Activated effector memory CD4-positive, alpha-beta T cell treated with Interleukin-2 at 50 U/mL for 16 hours (primary cell): Measurements from ENCODE around the gene ACSM6.
A peak's percentile ranks its signal among the peaks of the same experiment; 100 is the strongest.

ENCODE experiments used
- DNase-seq: peaks from one replicate; pipeline ENCODE4 v3.0.0-alpha.2; 2020

The ACSM6 gene

DNA sequence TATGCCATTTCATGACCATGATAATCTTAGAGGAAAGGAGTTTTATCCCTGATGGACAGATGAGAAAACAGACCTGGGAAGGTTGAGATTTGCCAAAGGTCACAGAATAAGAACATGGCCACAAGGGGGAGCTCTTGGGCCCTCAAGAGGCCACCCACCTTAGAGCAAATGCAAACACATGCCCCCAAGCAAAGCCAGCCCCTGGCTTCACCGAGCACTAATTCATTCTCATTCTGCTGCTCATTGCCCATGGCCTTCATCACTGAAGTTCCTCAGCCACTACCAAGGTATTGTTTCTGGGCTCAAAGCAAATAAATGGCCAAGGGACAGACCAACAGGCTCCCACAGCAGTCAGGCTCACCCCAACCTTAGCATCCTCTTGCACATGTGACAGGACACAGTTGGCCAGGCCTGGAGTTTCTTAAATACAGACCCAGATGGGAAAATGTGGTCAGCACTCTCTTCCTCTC is 52.6 kb downstream of the ACSM6 start:
- DNase-seq, result peak; percentile 15

DNA sequence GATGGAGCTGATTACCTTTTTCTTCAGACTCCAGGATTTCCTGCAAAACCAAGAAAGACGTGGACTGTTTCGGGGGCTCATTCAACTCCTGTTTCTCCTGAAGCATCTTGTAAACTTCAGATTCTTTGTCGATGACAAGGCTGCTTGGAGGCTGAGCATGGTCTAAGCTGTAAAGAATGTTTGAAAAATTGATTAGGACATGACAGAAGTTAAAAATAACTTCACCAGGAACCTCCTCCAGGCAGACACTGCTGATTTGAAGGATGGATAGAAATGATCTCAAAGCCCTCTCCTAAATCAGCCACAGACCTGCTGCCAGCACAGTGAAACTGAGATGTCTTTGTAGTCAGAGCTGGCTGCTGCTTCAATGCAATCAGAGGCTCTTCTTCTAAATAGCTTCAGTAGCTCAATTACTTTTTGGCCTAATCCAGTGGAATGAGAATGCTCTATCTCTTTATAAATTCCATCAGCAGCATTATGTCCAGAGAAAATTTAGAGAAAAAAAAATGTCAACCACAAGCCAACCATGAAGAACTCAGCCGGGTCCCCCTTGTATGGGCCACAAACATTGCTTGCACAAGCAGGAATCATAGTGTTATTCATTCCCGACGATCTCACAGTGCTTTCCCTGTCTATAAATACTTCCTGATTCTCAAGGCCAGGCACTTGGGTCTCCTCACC is 53.3 kb downstream of the ACSM6 start:
- no peak for DNase-seq

DNA sequence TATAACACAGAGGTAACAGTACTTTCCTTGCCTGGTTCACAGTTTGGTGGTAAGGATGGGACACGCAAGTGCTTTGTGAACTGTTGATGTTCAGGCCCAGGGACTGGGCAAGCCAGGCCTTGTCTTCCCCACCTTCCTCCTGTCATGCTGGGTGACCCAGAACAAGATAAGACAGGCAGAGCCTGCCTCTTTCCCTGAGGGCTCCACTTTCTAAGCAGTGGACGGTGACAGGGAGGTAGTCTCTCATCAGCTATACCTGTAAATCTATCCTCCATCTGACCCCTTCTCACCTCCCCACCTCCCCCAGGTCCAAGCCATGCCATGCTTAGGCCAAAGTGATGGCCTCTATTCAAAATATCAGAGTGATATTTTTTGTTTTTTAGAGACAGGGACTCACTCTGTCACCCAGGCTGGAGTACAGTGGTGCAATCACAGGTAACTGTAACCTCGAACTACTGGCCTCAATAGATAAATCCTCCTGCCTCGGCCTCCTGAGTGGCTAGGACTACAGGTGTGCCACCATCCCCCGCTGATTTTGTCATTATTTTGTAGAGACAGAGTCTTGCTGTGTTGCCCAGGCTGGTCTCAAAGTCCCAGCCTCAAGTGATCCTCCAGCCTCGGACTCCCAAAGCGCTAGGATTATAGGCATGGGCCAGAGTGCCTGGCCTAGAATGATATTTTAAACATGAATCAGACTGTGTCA is 54.0 kb downstream of the ACSM6 start:
- DNase-seq, result no peak

DNA sequence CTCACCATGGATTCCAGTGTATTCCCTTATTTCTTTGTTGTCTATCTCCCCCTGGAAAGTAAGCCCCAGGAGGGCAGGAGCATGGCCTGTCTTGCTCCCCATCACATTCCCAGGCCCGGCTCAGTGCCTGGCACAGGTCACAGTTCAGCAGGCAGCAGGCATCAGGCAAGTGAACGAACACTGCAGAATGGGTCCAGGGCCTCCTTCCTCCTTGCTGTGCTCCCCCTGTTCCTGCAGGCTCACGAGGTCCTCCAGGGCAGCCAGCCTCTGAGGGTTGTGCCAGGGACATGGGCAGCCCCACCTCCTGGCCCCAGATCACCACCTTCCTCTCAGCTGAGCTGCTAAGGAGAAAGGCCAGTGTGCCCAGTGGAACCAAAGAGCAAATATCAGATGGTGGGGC is 55.0 kb downstream of the ACSM6 start:
- DNase-seq, result no peak

DNA sequence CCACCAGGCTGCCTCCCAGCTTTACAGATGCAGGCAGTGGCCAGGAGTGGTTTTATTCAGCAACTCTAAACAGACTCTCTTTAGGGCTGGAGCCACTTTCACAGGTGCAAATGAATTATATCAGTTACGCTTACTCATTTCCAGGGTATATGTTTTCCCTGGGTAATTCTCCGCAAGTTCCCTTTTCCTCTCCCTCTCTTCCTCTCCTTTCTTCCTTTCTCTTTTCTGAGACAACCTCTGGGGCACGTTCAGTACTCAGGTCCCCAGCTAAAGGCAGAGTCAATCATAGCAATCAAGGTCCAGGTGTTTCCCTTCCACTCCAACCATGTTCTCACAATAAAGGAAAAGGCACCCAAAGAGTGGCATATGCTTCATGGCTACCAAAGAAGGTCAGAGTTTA is 55.4 kb downstream of the ACSM6 start:
- no peak for DNase-seq

DNA sequence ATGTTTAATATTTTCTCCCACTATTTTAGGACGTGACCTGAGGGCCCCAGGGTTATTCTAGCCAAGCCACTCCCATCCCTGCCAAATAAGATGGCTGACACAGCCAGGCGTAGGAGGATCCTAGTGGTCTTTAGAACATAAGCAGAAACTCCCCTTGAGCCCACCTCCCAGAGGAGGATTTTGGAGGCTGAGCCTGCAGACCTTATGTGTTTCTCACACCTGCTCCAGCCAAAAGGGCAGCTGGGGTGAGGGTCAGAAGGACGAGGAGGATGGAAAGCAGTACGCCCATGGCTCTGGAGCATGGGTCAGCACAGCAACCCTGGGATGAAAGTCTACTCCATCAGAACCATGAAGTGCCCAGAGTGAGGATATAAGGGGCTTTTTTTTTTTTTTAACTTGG is 56.8 kb downstream of the ACSM6 start:
- no peak for DNase-seq

DNA sequence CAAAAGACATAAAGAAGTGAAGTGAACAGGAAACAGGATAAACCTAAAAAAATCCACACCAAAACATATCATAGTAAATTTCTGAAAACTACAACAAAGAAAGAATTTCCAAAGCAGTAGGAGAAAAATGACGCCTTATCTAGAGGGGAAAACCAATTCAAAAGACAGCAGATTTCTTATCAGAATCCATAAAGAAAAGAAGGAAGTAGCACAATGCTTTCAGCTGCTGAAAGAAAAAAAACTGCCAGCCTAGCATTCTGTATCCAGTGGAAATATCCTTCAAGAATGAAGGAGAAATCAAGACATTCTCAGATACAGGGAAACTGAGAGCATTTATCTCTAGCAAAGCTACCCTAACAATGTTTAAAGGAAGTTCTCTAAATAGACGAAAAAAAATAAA is 59.0 kb downstream of the ACSM6 start:
- no peak for DNase-seq

DNA sequence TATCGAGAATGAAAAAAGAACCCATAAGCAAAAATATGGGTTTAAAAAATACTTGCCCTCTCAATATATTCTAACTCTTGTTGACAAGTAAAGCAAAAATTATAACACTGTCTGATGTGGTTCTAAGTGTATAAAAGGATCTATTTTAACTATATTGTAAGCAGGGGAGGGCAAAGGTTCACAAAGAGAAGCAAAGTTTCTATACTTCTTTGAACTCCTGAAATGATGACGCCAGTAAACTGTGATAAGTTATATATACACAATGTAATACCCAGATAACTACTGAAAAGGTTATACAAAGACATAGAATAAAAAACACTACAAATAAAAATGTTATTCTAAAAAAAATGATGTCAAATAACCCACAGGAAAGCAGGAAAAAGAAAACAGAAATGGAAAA is 59.6 kb downstream of the ACSM6 start:
- DNase-seq, result no peak

DNA sequence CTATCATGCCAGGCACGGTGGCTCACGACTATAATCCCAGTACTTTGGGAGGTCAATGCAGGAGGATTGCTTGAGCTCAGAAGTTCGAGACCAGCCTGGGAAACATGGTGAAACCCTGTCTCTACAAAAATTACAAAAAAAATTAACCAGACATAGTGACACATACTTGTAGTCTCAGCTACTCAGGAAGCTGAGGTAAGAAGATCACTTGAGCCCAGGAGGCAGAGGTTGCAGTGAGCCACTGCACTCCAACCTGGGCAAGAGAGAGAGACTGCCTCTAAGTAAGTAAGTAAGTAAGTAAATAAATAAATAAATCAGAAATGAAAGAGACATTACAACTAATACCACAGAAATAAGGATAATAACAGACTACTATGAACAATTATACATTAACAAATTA is 60.6 kb downstream of the ACSM6 start:
- DNase-seq, result no peak

DNA sequence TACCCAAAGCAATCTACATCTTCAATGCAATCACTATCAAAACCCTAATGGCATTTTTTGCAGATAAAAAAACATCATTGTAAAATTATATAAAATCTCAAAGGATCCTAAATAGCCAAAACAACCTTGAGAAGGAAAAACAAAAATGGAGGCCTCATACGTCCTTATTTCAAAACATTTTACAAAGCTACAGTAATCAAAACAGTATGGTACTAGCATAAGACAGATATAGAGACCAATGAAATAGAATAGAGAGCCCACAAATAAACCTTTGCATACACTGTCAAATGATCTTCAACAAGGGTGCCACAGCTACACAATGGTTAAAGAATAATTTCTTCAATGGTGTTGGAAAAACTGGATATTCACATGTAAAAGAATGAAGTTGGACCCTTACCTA is 62.2 kb downstream of the ACSM6 start:
- DNase-seq, result no peak

DNA sequence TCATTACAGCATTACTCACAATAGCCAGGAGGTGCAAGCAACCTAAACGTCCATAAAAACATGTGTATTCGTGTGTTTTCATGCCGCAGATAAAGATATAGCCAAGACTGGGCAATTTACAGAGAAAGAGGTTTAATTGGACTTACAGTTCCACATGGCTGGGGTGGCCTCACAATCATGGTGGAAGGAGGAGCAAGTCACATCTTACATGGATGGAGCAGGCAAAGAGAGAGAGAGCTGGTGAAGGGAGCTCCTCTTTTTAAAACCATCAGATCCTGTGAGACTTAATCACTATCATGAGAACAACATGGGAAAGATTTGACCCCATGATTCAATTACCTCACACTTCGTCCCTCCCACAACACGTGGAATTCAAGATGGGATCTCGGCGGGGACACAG is 63.8 kb downstream of the ACSM6 start:
- DNase-seq, result no peak

DNA sequence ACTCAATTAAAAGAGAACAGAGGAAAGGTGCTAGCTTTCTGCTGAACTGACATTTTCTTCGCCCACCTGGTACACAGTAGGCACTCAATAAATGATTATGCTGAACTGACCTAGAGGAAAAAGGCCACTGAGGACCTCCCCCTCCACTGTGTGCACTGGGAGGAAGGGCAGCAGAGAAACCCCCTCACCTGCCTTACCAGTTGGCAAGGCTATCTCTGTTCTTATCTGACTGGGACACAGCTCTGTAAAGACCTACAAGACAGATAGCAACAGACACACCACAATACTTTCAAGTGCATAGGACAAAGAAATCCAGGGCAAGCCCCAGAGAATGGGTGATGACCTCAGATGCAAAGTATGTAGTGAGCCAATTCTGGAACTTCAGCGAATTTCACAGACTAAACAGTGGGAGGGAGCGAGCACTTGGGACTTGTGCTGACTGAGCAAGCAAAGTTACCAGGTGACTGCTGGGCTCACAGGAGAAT is 66.4 kb downstream of the ACSM6 start:
- DNase-seq, result no peak

DNA sequence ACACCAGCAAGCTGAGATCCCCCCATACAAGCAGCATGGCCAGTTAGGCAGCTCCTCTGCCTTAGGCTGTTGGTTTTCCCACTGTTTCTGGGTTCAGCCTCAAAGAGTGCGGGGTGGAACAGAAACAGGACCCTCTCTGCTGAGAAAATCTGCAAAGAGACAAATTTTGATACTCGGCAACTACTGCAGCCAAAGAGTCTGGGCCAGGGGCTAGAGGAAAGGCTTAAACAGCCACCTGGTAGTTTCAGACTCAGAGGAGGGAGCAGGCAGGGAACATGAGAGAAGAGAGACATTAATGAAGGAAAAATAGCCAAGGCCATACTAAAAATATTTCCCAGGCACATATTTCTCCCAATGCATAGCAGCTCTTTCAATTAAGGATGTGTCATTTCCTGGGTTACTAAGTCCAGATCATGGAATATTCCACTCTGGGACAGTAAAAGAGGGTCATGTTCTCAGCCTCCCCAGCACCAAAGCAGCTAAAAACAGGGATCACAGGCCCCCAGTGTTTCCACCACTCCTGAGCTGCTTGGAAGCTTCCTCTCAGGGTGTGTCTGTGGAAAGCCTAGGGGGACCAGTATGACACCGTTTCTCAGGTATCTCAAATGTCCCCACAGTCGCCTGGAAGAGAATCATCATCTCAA is 67.0 kb downstream of the ACSM6 start:
- no peak for DNase-seq

DNA sequence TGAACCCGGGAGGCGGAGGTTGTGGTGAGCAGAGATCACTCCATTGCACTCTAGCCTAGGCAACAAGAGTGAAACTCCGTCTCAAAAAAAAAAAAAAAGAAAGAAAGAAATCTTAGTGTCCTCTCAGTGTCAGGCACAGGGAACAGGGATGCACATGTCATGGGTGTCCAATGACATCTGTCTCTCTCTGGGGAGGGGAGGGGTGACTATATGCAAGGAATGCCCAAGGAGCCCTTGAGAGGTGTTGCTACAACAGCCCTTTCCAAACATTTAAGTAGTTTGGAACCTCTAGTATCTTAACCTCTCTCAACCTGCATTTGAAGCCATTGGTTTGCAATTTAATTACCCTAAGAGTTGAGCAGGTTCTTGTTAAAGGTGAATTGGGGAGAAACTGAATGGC is 67.9 kb downstream of the ACSM6 start:
- no peak for DNase-seq

DNA sequence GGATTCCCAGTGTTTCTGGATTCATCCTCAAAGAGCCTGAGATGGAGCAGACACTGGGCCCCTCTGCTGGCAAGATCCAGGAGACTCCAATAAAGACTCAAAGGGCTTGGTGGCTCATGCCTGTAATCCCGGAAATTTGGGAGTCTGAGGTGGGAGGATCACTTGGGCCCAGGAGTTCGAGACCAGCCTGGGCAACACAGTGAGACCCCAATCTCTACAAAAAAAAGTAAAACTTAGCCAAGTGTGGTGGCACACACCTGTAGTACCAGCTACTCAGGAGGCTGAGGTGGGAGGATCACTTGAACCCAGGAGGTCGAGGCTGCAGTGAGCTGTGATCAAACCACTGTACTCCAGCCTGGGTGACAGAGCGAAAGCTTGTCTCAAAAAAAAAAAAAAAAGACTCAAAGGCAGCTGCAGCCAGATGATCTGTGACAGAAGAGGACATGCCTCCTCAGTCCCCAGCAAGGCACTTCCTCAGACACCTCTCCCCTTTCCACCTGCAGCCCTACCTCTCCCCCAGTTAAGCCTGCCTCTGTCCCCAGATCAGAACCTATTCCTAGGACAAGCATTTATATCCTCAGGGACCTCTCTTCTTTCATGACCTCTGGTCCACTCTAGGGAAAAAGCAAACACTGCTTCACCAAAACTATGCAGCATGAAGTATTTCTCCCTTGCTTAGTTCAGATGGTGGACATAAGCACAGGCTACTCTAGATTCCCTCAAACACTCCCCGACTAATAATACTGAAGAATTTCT is 68.9 kb downstream of the ACSM6 start:
- no peak for DNase-seq

DNA sequence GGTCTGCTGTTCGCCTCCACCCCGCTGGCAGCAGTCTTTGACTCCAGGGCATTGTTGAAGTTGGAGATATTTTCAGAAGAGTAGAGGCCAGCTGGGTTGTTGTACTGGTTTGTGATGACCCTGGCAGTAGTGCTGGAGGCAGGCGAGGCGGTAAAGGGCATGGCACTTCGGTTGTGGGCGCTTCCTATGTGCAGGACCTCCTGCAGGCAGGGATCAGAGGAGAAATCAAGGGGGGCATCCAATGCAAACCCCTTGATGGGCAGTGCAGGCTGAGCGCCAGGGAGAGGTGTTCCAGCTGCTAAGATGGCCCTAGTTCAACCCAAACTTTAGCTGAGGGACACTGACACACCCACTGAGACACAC is 69.8 kb downstream of the ACSM6 start:
- DNase-seq, result no peak

DNA sequence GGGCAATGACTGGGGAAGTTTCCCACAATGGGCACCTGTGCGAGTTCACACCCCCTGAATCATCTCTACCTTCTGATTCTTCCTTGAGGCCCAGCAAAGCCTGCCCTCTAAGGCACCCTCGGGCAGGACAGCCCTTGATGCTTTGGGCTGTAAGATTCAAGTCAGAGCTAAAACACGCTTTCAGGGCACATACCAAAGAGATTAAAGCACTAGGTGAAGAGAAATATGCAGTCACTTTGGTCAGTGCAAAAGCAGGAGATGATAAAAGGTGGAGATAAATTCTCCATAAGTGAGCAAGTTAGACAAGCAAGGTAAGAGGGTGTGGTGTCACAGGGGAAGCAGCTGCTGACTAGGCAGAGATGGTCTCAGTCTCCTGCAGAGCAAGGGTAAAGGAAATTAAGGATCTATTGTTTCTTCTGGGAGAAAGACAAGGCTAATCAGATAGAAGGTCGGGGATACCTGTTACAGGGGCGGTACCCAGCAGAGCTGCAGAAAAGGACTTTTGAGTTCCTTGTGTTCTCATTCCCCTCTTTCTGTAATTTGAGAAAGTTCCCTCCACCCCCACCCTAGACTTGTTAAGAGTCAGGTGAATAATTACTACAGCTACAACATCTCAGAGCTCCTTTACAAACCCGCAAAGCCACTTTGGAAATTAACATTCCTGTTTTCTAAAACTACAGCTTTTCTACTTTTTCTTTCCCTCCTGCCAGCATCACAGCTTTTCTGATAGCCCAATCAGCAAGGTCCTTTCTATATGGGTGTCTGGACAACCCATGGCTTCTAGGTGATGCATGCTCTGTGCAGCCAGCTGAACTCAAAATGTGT is 70.4 kb downstream of the ACSM6 start:
- no peak for DNase-seq

DNA sequence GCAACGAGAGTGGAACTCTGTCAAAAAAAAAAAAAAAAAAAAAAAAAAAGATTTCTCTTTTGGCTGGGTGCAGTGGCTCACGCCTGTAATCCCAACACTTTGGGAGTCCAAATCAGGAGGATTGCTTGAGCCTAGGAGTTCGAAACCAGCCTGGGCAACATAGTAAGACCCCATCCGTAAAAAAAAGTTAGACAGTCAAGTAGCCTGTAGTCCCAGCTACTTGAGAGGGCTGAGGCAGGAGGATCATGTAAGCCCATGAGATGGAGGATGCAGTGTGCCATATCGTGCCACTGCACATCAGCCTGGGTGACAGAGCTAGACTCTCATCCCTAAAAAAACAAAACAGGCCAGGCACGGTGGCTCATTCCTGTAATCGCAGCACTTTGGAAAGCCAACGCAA is 71.5 kb downstream of the ACSM6 start:
- DNase-seq, result no peak

DNA sequence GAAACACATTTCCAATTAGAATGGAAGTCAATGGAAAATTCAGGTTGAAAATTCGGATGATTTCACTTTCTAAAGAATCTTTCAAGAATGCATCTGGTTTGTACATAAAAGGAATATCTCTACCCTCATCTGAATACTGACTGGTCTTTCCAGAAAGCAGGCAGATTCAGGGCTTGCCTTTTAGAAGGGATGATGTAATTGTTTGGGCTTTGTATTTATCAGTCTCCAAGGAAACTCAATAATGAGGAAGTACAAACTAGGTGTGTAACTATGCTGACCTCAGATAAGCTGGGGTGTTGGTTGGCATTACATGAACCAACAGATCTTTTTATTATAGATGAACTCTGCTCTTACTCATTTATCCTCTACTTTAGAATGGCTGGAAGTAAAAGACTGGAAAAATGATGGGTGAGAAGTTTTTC is 72.6 kb downstream of the ACSM6 start:
- DNase-seq, result no peak

DNA sequence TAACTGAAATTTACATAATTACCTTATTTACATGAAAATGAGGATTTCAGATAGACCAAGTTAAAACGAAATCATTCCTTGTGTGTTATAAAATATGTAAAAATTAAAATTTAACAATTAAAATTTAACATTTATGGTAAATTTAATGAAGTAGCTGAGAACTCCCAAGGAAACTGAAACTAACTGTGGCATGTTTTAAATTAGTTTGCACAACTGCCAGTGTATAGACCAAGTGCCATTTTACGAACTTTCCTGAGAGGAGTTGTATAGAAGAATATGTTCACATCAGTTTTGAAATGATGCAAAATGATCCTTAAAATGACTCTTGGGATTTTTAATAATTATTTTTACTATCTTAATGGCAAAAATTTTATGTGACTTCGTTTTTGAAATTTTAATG is 73.2 kb downstream of the ACSM6 start:
- no peak for DNase-seq

DNA sequence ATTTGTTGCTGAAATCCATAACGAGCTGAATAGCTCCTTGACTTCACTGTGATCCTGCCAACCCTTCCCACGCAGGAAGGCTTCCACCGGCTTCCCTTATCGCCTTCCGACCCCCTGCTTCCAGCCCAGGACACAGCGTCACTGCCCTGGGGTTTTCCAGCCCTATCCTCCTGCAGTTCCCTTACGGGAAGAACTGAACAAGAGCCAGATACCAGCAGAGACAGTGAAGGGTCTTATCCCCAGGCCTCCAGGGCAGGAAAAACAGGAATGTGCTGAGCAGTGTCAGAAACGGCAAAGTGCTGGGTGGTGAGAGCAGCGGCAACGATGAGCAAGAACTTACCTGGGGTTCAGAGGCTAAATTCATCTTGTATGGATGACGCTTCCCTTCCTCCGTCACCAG is 74.4 kb downstream of the ACSM6 start:
- DNase-seq, result no peak
